Adrenal gland (tissue), 5 donors: Measurements from ENCODE around the gene HLA-B.

ENCODE experiments used
- POLR2A ChIP-seq, 2 donors: fragments of 450-650 bp; IDR thresholded peaks; one replicate each; pipeline ENCODE4 v1.6.1; 2017; ENCODE audit warnings: antibody characterized with exemption in 2 of 2, mild to moderate bottlenecking in 2 of 2, moderate library complexity in 1 of 2
- TF ChIP-seq, protein P1 (sequence below), 6 experiments: fragments of 450-650 bp in 4 of 6; fragments of 200-600 bp in 2 of 6; sonication (generic) in 1 of 6; IDR thresholded peaks; 1 replicate in 5 of 6; 2 replicates in 1 of 6; pipeline versions ENCODE4 v1.5.1 to v1.8.0; 2016 to 2021; ENCODE audit warnings: antibody characterized with exemption in 6 of 6, mild to moderate bottlenecking in 2 of 6, moderate library complexity in 1 of 6
- donor health status: DM: no; HTN: no; CAD: no.

DNA sequence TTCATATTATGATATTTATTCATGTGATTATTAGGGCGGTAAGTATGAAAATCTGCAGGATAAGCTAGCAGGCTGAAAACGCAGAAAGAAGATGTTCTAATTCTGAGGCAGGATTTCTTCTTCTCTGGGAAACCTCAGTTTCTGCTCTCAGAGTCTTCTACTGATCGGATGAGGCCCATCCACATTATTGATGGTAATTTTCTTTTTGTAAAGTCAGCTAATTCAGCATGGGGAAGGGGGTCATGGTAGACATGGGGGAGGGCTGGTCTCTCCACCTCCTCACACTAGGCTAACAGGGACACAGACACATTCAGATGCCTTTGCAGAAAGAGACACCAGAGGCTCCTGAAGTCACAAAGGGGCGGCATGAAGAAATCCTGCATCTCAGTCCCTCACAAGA is 24.7 kb upstream of the HLA-B start:
- TF ChIP-seq POLR2A (IDR thresholded peaks at IDR 0.05), result no peak
- TF ChIP-seq, protein P1, sequence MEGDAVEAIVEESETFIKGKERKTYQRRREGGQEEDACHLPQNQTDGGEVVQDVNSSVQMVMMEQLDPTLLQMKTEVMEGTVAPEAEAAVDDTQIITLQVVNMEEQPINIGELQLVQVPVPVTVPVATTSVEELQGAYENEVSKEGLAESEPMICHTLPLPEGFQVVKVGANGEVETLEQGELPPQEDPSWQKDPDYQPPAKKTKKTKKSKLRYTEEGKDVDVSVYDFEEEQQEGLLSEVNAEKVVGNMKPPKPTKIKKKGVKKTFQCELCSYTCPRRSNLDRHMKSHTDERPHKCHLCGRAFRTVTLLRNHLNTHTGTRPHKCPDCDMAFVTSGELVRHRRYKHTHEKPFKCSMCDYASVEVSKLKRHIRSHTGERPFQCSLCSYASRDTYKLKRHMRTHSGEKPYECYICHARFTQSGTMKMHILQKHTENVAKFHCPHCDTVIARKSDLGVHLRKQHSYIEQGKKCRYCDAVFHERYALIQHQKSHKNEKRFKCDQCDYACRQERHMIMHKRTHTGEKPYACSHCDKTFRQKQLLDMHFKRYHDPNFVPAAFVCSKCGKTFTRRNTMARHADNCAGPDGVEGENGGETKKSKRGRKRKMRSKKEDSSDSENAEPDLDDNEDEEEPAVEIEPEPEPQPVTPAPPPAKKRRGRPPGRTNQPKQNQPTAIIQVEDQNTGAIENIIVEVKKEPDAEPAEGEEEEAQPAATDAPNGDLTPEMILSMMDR (IDR thresholded peaks at IDR 0.05), result no peak
